B cell (primary cell): Measurements from ENCODE around the gene ZBTB40. TPM values are rescaled to one million over a fixed set of nuclear protein-coding genes. Genes with fewer than 3 reads are reported as not detected.

Experiments
- ATAC-seq: fragments of 200-7000 bp; cut with Tn5 transposase; one replicate; pipeline ENCODE4 v1.10.0; 2021; ENCODE audit warnings: low read depth, mild to moderate bottlenecking, moderate number of reproducible peaks, moderate library complexity
- CTCF ChIA-PET: fragments of 350-600 bp; sonication (Branson Sonifier 250); formaldehyde crosslinking; loops from one replicate; lab custom pipeline; 2021; ENCODE audit warnings: antibody characterized with exemption, inconsistent platforms; lab: Charles Lee
- POLR2A ChIA-PET: fragments of 350-600 bp; sonication (Branson Sonifier 250); formaldehyde crosslinking; loops from one replicate; lab custom pipeline; 2021; ENCODE audit warnings: antibody characterized with exemption; lab: Charles Lee
- DNase-seq: peaks from one replicate; pipeline ENCODE4 v3.0.0; 2013
- H2AFZ ChIP-seq: 2 replicates; pipeline ENCODE4 v1.6.1; 2012; ENCODE audit warnings: mild to moderate bottlenecking, low read depth, low read length; ENCODE audit not compliant: insufficient read depth, poor library complexity, severe bottlenecking
- H3K27ac ChIP-seq, 2 donors: 1 replicate in 1 of 2; 2 replicates in 1 of 2; pipeline ENCODE4 v1.5.1; 2012 to 2013; ENCODE audit warnings: low read length in 2 of 2, mild to moderate bottlenecking in 2 of 2, moderate library complexity in 1 of 2
- H3K27me3 ChIP-seq, 4 experiments: fragments of 200-600 bp in 1 of 4; sonication (generic) in 1 of 4; replicated peaks in 1 of 4; 1 replicate in 2 of 4; 2 replicates in 2 of 4; pipeline versions ENCODE4 v1.6.1 to v1.7.0; 2013 to 2016; ENCODE audit warnings: low read length in 3 of 4, mild to moderate bottlenecking in 2 of 4, mixed read lengths in 1 of 4, moderate library complexity in 1 of 4; ENCODE audit not compliant: insufficient read depth in 4 of 4, control insufficient read depth in 3 of 4; ENCODE audit errors: control extremely low read depth in 1 of 4
- H3K36me3 ChIP-seq, 2 experiments: replicated peaks in 1 of 2; 1 replicate in 1 of 2; 2 replicates in 1 of 2; pipeline versions ENCODE4 v1.6.1 to v1.7.1; 2013; ENCODE audit warnings: low read length in 1 of 2; ENCODE audit not compliant: insufficient read depth in 2 of 2, control insufficient read depth in 1 of 2; ENCODE audit errors: control extremely low read depth in 1 of 2, extremely low read depth in 1 of 2
- H3K4me1 ChIP-seq, 2 donors: fragments of 200-600 bp in 1 of 2; sonication (generic) in 1 of 2; 1 replicate in 1 of 2; 2 replicates in 1 of 2; pipeline versions ENCODE4 v1.5.1 to v1.6.1; 2013 to 2017; ENCODE audit warnings: low read length in 2 of 2; ENCODE audit not compliant: control insufficient read depth in 2 of 2, insufficient read depth in 2 of 2
- H3K4me2 ChIP-seq: replicated peaks from 2 replicates; pipeline ENCODE3; 2012; ENCODE audit warnings: mild to moderate bottlenecking, low read depth, low read length; ENCODE audit not compliant: poor library complexity, severe bottlenecking
- H3K4me3 ChIP-seq, 5 experiments: fragments of 200-600 bp in 1 of 5; sonication (generic) in 1 of 5; 1 replicate in 3 of 5; 2 replicates in 2 of 5; pipeline versions ENCODE4 v1.5.1 to v1.7.0; 2011 to 2016; ENCODE audit warnings: low read length in 4 of 5, mild to moderate bottlenecking in 4 of 5, low read depth in 2 of 5, control low read depth in 1 of 5, moderate library complexity in 1 of 5; ENCODE audit not compliant: insufficient read depth in 1 of 5; ENCODE audit errors: control extremely low read depth in 1 of 5, extremely low read depth in 1 of 5
- H3K79me2 ChIP-seq: fragments of 200-600 bp; sonication (generic); one replicate; pipeline ENCODE4 v1.6.0; 2016; ENCODE audit warnings: low read length; ENCODE audit not compliant: control insufficient read depth, insufficient read depth
- H3K9ac ChIP-seq: fragments of 200-600 bp; sonication (generic); 2 replicates; pipeline ENCODE4 v1.6.1; 2017; ENCODE audit warnings: mild to moderate bottlenecking, low read length, moderate library complexity
- H3K9me3 ChIP-seq, 3 donors: one replicate each; pipeline versions ENCODE4 v1.6.1 to v1.7.1; 2013; ENCODE audit warnings: low read length in 2 of 3; ENCODE audit not compliant: control insufficient read depth in 2 of 3, insufficient read depth in 1 of 3; ENCODE audit errors: control extremely low read depth in 1 of 3
- H4K20me1 ChIP-seq: 2 replicates; pipeline ENCODE4 v1.6.0; 2012; ENCODE audit warnings: mild to moderate bottlenecking, low read length; ENCODE audit not compliant: insufficient read depth, control insufficient read depth, poor library complexity, severe bottlenecking
- H3K27ac Mint-ChIP-seq: one replicate; pipeline ENCODE4 v1.8.0; 2021; ENCODE audit warnings: mixed read lengths
- H3K27me3 Mint-ChIP-seq: one replicate; pipeline ENCODE4 v1.8.0; 2021; ENCODE audit warnings: mixed read lengths
- H3K4me1 Mint-ChIP-seq: one replicate; pipeline ENCODE4 v1.8.0; 2021; ENCODE audit warnings: mixed read lengths
- H3K4me3 Mint-ChIP-seq: one replicate; pipeline ENCODE4 v1.8.0; 2021; ENCODE audit warnings: mixed read lengths
- H3K9me3 Mint-ChIP-seq: one replicate; pipeline ENCODE4 v1.8.0; 2022; ENCODE audit warnings: mixed read lengths; ENCODE audit not compliant: insufficient read depth
- EZH2 ChIP-seq: IDR thresholded peaks from 2 replicates; pipeline ENCODE4 v1.6.1; 2012; ENCODE audit warnings: borderline replicate concordance, low read depth, mild to moderate bottlenecking, moderate library complexity, low read length; ENCODE audit not compliant: insufficient read depth, poor library complexity, severe bottlenecking
- WGBS: methylation state at CpG from one replicate; pipeline ENCODE4 v1.1.5; 2013; ENCODE audit warnings: missing lambda C conversion rate; ENCODE audit not compliant: insufficient coverage; 5-methylcytosine and 5-hydroxymethylcytosine counted together
- intact Hi-C: fragments of 100-400 bp; cut with micrococcal nuclease; formaldehyde crosslinking; loops from one replicate; pipeline ENCODE4 v1.10.0; 2022
- polyA plus RNA-seq: library from polyadenylated mRNA; depleted of rRNA; stranded (reverse); fragments of >200 nt; gene quantifications from 2 replicates; pipeline ENCODE4 v1.2.3, GENCODE V29; 2012
- total RNA-seq, 2 donors: library from RNA; stranded (reverse); fragments of 120-200 nt in 1 of 2; gene quantifications; 1 replicate in 1 of 2; 2 replicates in 1 of 2; pipeline versions ENCODE4 v1.2.3 to v1.2.4, GENCODE V29; 2013 to 2022
- TF ChIP-seq, protein P1 (sequence below): fragments of 200-600 bp; IDR thresholded peaks from one replicate; pipeline ENCODE4 v1.8.0; 2022; ENCODE audit warnings: antibody characterized with exemption, mild to moderate bottlenecking

The ZBTB40 gene
- total and polyA plus RNA-seq, 2 donors (not counting 1 experiment from before 2014, with no cell fraction given): 30.9 to 51.9 TPM

DNA sequence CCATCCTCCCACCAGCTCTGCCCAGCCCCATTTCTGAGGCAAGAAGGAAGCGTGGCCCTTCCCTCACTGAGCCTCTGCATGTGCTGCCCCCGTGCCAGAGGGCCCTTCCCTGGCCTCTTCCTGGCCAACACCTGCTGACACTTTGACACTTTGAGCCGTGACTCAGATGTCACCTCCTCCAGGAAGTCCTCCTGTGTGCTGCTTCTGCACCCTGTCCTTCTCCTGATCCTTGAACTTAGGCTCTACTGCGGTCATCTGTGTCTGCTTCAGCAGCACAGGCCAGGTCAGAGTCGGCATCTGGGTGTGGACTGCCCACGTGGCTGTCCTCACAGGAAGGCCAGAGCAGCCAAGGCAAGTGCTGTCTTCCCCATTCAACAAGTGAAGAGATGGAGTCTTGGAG is 92.0 kb downstream of the ZBTB40 start:
- Histone ChIP-seq H3K4me3 (no peak overlapping the region), H3K27me3 (no peaks in the 10 kb centered on the region), H3K9me3 (no peaks in the 10 kb centered on the region), H3K4me1 (no peaks in the 10 kb centered on the region), H3K9ac (no peak overlapping the region), H3K79me2 (no peaks in the 10 kb centered on the region), H3K36me3 (no peaks in the 10 kb centered on the region), H3K27ac (no peak overlapping the region), H4K20me1 (no peaks in the 10 kb centered on the region), H3K4me2 (no peak overlapping the region), H2AFZ (no peak overlapping the region)
- Mint-ChIP-seq H3K4me3 (no peak overlapping the region), H3K27ac (no peak overlapping the region), H3K9me3 (no peaks in the 10 kb centered on the region), H3K4me1 (peaks cover 10% of the 10 kb centered on the region), H3K27me3 (peaks cover 12% of the 10 kb centered on the region)
- WGBS: 70% methylated on average over 6 of the region's 6 CpGs
- TF ChIP-seq EZH2: no peak
- TF ChIP-seq, protein P1, sequence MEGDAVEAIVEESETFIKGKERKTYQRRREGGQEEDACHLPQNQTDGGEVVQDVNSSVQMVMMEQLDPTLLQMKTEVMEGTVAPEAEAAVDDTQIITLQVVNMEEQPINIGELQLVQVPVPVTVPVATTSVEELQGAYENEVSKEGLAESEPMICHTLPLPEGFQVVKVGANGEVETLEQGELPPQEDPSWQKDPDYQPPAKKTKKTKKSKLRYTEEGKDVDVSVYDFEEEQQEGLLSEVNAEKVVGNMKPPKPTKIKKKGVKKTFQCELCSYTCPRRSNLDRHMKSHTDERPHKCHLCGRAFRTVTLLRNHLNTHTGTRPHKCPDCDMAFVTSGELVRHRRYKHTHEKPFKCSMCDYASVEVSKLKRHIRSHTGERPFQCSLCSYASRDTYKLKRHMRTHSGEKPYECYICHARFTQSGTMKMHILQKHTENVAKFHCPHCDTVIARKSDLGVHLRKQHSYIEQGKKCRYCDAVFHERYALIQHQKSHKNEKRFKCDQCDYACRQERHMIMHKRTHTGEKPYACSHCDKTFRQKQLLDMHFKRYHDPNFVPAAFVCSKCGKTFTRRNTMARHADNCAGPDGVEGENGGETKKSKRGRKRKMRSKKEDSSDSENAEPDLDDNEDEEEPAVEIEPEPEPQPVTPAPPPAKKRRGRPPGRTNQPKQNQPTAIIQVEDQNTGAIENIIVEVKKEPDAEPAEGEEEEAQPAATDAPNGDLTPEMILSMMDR: no peak
- DNase-seq: no peak
- CTCF ChIA-PET: no interaction called here
- intact Hi-C loops: no loop called here
- no peak for ATAC-seq
- POLR2A ChIA-PET: no interaction called here

DNA sequence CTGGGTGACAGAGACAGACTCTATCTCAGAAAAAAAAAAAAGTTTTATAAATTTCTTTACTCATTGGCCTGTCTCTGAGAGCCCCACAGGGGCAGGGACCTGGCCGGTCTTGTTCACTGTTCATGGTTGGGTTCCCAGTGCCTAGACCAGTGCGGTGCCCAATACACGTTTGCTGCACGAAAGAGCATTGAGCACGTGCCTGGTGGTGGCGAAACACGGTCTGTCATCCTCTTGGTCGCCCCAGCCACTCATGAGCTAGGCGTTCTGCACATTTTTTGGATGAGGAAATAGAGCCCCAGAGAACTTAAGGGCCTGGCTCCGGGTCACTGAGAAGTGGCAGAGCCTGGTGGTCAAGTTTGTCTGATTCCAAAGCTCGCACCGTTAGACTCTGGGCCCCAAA is 93.0 kb downstream of the ZBTB40 start:
- CTCF ChIA-PET: no interaction called here
- no peak overlapping the region for H3K27ac ChIP-seq
- no peaks in the 10 kb centered on the region for H3K4me1 ChIP-seq
- WGBS: 89% methylated on average over 12 of the region's 12 CpGs
- no peak overlapping the region for H3K4me2 ChIP-seq
- H3K9me3 ChIP-seq: no peaks in the 10 kb centered on the region
- H3K9ac ChIP-seq: no peak overlapping the region
- H3K4me3 ChIP-seq: no peak overlapping the region
- no peak overlapping the region for H3K27ac Mint-ChIP-seq
- peaks cover 0 to 3% (median 0%) of the 10 kb centered on the region in 4 experiments for H3K27me3 ChIP-seq
- no peaks in the 10 kb centered on the region for H3K9me3 Mint-ChIP-seq
- TF ChIP-seq, protein P1: no peak
- no peak for TF ChIP-seq EZH2
- peaks cover 18% of the 10 kb centered on the region for H3K27me3 Mint-ChIP-seq
- POLR2A ChIA-PET: no interaction called here
- H4K20me1 ChIP-seq: no peaks in the 10 kb centered on the region
- no peak overlapping the region for H2AFZ ChIP-seq
- DNase-seq: no peak
- no peaks in the 10 kb centered on the region for H3K79me2 ChIP-seq
- H3K36me3 ChIP-seq: no peaks in the 10 kb centered on the region
- H3K4me3 Mint-ChIP-seq: no peak overlapping the region
- ATAC-seq: no peak
- H3K4me1 Mint-ChIP-seq: peaks cover 3% of the 10 kb centered on the region
- intact Hi-C loops: no loop called here
